ENCODE results near the gene CA14. TPM values are rescaled to one million over a fixed set of nuclear protein-coding genes. Genes with fewer than 3 reads are reported as not detected.

The CA14 gene
- total RNA-seq, 1 experiment from 2014 or later = 35.3 TPM

- TF ChIP-seq E2F1 (CRISPR knock-in tag; IDR thresholded peaks at IDR 0.05) (no peak), ATF1 (CRISPR knock-in tag; IDR thresholded peaks at IDR 0.05) (no peak)
Observed at GRCh38 chr1:150210091-150210490, 47.5 kb upstream of the CA14 start (continued).

DNA sequence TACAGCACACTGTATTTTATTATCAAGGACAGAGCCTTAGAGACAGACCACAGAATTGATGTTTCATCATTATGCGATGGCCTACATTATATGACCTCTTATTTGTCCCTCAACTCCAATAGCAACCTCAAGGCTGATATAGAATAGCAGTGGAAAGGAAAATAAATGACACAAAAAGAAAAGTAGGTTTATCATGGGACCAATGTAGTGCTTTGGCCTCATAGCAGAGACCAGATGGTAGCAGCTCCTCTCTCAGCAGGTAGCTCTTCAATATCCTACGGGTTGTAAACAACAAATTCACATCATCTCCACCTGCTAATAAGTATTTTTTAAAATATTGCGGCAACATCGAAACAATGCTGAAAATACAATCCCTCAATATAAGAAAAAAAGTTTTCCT lies 46.9 kb upstream of the CA14 start:
- no peak for ATAC-seq
- Mint-ChIP-seq H3K4me1 (peaks cover 6% of the 10 kb centered on the region), H3K9me3 (peaks cover 3% of the 10 kb centered on the region; the same call in 1 of the 2 replicates), H3K4me3 (no peak overlapping the region), H3K27me3 (ENCODE audit: low read depth) (no peaks in the 10 kb centered on the region; the same call in 1 of the 2 replicates), H3K36me3 (no peaks in the 10 kb centered on the region), H3K27ac (no peak overlapping the region)
- DNase-seq (ENCODE audit: low spot score) = no peak
- TF ChIP-seq ZBTB43 (CRISPR knock-in tag; IDR thresholded peaks at IDR 0.05) (no peak), ESRRA (CRISPR knock-in tag; IDR thresholded peaks at IDR 0.05; ENCODE audit: borderline replicate concordance) (no peak), ATF2 (CRISPR knock-in tag; IDR thresholded peaks at IDR 0.05; ENCODE audit: borderline replicate concordance, low read depth) (no peak), TEAD1 (CRISPR knock-in tag; IDR thresholded peaks at IDR 0.05) (no peak), ZNF425 (CRISPR knock-in tag; conservative IDR thresholded peaks at IDR 0.05) (no peak), GABPB1 (CRISPR knock-in tag; IDR thresholded peaks at IDR 0.05) (no peak), TCF7 (CRISPR knock-in tag; IDR thresholded peaks at IDR 0.05; ENCODE audit: low read depth) (no peak), ZNF317 (CRISPR knock-in tag; IDR thresholded peaks at IDR 0.05; ENCODE audit: borderline replicate concordance, low read depth) (no peak), SOX15 (CRISPR knock-in tag; IDR thresholded peaks at IDR 0.05) (no peak), FOXP1 (CRISPR knock-in tag; IDR thresholded peaks at IDR 0.05; ENCODE audit: borderline replicate concordance) (no peak)
- ChIA-PET CTCF (no interaction called here), POLR2A (interaction anchor here (1.3 kb wide), 1 partner anchor 323 kb away, joined by 5 read pairs; a partner anchor contains a TSS)

DNA sequence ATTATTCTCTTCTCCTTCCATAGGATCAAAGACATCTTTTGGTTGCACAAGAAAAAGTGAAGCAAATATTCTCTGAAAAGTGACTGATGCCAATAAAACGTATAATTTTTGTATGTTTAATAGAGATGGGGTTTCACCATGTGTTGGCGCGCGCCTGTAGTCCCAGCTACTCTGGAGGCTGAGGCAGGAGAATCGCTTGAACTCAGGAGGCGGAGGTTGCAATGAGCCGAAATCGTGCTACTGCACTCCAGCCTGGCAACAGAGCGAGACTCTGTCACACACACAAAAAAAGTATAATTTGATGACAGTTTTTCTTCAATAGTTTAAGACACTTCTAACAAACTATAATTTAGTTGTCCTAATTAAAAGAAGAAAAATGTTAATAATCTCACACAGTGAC lies 45.5 kb upstream of the CA14 start:
- H3K27ac Mint-ChIP-seq = no peak overlapping the region
- ATAC-seq (no peak), DNase-seq (ENCODE audit: low spot score) (no peak)
- POLR2A ChIA-PET = no interaction called here
- CTCF ChIA-PET = no interaction called here
- H3K36me3 Mint-ChIP-seq = no peaks in the 10 kb centered on the region
- H3K9me3 Mint-ChIP-seq = no peaks in the 10 kb centered on the region
- H3K4me1 Mint-ChIP-seq = peaks cover 6% of the 10 kb centered on the region
- H3K4me3 Mint-ChIP-seq = no peak overlapping the region
- no peak for TF ChIP-seq ATF2 (CRISPR knock-in tag; IDR thresholded peaks at IDR 0.05; ENCODE audit: borderline replicate concordance, low read depth)
- TF ChIP-seq, protein P1, sequence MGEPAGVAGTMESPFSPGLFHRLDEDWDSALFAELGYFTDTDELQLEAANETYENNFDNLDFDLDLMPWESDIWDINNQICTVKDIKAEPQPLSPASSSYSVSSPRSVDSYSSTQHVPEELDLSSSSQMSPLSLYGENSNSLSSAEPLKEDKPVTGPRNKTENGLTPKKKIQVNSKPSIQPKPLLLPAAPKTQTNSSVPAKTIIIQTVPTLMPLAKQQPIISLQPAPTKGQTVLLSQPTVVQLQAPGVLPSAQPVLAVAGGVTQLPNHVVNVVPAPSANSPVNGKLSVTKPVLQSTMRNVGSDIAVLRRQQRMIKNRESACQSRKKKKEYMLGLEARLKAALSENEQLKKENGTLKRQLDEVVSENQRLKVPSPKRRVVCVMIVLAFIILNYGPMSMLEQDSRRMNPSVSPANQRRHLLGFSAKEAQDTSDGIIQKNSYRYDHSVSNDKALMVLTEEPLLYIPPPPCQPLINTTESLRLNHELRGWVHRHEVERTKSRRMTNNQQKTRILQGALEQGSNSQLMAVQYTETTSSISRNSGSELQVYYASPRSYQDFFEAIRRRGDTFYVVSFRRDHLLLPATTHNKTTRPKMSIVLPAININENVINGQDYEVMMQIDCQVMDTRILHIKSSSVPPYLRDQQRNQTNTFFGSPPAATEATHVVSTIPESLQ (CRISPR knock-in tag; IDR thresholded peaks at IDR 0.05) = no peak
- H3K27me3 Mint-ChIP-seq (ENCODE audit: low read depth) = no peaks in the 10 kb centered on the region; the same call in 1 of the 2 replicates

Data from WTC11 (cell line).